Suprapubic skin (tissue), 4 donors: ENCODE measurements around the gene RNF130.

Experiments used
- CTCF ChIP-seq, 2 donors: fragments of 200-600 bp in 1 of 2; fragments of 450-650 bp in 1 of 2; sonication (generic) in 1 of 2; IDR thresholded peaks; one replicate each; pipeline ENCODE4 v1.5.1; 2016 to 2019; ENCODE audit warnings: antibody characterized with exemption in 2 of 2, mild to moderate bottlenecking in 1 of 2, moderate library complexity in 1 of 2
- EP300 ChIP-seq: sonication (generic); formaldehyde crosslinking; IDR thresholded peaks from one replicate; pipeline ENCODE4 v1.6.1; 2017; ENCODE audit warnings: antibody characterized with exemption
- POLR2AphosphoS5 ChIP-seq, 3 donors: sonication (generic); formaldehyde crosslinking; IDR thresholded peaks; one replicate each; pipeline ENCODE4 v1.6.1; 2017; ENCODE audit warnings: antibody characterized with exemption in 3 of 3

GRCh38 chr5:180104168-180104530 is 32.6 kb upstream of the RNF130 start:
- TF ChIP-seq CTCF (IDR thresholded peaks at IDR 0.05) (no peak), EP300 (no peak), POLR2AphosphoS5 (IDR thresholded peaks at IDR 0.05) (no peak)
